GM21367 (cell line): ENCODE data around the gene POMT2.

ENCODE experiments used
- ATAC-seq: cut with Tn5 transposase; IDR thresholded peaks from one replicate; pipeline ENCODE4 v1.9.1; 2021; ENCODE audit not compliant: unreplicated experiment

The POMT2 gene

DNA sequence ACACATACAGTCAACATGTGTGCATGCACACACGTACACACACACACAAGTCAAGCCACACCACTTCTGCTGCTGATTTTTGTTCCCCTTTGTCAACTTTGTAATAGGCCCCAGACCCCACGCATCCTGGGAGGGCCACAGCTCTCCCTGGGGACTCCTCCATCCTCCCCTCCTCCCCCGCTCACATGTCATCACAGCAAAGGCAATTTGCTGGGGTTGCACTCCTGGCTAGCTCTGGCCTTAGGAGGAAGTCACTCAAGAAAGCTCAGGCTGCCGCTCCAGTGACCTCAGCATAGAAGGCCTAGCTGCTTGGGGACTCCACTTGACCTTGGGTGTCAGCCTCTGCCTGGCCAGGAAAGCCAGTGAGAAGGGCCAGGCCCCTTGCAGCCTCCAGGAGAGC is 76.8 kb downstream of the POMT2 start:
- ATAC-seq = no peak

DNA sequence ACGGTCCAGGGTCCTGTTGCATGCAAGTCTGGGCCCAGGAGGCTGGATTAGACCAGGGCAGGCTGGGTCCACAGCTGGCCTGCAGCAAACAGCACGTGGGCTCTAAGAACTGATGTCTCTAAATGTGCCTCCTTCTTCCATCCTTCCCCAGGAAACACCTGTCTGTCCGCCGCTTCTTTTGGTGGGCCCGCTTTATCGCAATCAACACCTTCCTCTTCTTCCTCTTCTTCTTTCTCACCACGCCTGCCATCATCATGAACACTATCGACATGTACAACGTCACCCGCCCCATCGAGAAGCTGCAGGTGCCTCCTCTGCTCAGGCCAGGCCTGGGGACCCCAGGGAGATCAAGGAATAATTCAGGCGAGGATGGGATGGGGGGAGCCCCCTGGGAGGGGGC is 77.9 kb downstream of the POMT2 start:
- ATAC-seq = no peak

DNA sequence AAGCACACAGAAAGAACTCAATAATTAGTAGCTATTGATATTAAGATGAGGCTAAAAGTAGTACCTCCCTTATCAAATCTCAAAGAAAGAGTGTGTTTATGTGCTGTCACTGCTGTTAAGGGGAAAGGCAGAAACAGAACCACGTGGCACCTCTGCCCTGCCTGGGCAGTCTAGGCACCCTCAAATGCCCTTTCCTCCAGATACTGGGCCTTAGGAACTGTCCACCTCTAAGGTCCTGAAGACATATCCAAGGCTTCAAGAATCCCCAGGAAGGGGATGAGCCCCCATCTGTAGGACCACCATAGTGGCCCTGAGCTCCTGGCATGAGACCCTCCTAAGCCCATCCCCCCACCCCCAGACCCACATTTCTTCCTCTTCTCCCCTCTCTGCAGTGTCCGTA is 78.7 kb downstream of the POMT2 start:
- ATAC-seq = no peak

DNA sequence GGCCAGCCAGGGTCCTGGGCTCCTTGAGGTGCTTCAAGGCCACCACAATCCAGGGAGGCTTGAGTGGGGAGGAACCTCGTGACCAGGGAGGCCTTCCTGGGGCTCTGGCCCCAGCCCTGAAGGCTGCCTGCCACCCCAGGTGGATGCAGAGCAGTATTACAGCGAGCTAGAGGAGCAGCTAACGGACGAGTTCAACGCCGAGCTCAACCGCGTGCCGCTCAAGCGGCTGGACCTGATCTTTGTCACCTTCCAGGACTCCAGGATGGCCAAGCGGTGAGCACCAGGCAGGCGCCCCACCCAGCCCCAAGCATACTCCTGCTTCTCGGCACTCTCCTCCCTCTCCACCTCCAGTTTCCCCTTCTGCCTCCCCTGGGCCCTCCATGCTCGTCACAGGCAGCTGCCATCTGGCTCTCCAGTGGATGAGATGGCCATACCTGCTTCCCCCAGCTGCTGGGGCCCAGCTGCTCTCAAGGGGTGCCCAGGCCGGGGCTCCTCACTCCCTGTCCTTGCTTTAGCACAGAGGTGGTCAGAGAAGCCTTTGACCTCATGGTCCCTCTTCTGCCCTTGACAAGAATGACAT is 80.3 kb downstream of the POMT2 start:
- no peak for ATAC-seq

DNA sequence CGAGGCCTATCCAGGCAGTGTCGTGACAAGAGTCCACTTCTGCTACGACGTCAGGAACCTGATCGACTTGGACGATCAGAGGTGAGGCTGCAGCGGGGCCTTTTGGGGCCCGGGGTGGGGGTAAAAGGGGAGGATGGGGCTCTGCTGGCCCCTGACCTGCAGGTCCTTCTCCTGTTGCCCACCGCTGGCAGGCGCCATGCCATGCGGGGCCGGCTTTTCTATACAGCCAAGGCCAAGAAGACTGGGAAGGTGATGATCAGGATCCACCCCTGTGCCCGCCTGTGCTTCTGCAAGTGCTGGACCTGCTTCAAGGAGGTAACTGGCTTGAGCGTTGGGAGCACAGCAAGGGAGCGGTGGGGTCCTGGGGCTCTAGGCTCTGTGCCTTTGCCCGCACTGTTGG is 81.3 kb downstream of the POMT2 start:
- ATAC-seq = no peak

DNA sequence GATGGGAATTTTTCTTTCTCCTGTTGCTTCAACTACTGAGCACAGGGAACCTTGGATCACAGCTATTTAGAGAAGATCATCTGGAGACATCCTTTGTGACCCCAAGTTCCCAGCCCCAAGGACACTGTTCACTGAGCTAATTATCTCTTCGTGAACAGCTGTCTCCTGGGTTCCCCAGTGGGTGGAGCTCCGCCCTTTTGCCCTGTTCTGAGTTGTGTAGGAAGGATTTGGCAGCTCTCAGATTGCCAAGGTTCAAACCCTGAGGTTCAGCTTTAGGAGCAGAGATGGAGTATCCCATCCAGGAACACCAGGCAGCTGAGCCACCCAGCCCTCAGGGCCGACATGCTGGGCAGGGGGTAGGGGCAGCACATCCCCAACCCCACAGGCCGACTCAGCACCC is 81.7 kb downstream of the POMT2 start:
- ATAC-seq = no peak

DNA sequence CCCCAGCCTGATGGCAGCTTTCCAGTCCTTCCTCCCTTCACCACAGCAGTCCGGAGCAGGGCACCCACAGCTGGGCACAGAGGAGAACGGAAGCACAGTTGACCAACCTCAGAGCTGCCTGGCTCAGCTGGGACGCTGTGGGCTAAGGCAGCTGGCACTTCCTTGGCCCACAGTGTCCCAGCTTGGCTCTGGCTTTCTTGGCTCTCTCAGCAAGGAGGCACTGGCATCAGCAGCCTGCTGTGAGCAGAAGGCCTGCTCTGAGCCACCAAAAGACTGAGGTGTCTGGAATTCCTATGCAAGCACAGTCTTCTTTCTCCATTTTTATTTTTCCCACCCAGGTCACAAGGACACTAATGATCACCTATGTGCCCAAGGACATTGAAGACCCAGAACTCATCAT is 82.3 kb downstream of the POMT2 start:
- ATAC-seq = no peak

DNA sequence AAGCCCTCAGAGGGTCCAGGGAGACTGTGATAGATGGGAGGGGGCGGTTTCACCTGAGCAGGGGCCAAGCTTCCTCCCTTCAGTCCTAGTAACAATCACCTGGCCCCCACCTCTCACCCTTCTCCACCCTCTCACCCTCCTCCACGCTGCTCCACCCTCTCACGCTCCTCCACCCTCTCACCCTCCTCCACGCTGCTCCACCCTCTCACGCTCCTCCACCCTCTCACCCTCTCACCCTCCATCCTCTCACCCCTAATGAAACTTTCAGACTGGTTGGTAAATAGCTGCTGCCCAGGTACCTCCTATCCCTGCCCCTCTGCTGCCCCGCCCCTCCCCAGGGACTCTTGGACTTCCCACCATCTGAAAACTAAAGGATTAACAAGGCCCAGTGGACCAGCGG is 83.9 kb downstream of the POMT2 start:
- ATAC-seq = no peak

DNA sequence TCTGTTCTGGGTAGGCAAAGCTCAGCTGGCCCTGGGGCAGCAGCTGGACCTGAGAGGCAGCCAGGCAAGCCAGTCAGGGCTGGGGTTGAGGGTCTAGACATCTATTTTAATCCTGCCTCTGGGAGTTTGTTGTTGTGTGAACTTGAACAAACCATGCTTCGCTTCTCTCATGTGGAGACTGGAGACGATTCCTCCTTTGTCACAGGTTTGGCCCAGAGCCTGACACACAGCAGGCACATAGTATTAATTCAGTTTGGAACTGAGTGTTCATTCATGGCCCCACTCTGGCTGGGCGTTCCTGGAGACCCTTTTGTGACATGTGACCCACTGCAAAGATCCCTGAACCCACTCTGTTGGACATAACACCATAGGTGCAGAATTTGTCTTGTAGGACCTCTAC is 89.0 kb downstream of the POMT2 start:
- no peak for ATAC-seq

DNA sequence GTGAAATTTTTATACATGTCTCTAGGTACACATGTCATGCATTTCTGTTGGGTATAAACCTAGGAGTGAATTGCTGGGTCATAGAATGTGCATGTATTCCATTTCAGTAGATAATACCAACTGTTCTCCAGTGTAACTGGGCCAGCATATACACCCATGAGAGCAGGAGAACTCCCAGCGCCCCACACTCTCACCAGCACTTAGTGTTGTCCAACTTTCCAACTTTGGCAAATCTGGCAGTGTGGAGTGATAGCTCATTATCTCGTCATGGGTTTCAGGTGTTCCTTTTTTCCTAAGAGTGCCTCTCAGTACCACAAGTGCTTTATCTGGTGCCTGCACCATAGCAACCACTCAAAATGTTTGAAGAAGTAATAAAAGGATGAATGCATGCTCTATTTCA is 89.8 kb downstream of the POMT2 start:
- ATAC-seq = no peak

DNA sequence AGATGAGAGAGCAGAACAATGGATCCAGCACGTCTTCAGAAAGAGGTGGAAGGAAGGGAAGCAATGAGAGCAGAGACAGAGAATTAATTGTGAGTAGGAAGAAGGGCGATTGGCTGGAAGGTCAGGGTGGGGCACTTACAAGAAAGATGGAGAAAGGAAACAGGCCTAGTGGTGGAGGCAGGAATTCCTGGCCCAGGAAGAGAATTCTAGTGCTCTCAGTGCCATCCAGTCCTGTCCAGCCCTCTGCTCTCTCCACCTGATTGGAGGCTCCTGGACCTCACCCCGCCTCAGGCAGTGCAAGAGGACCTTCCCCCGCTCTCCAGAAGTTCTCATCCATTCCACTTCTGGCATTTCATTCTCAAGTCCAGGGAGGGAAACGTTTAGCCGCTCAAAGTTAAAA is 92.6 kb downstream of the POMT2 start:
- no peak for ATAC-seq

DNA sequence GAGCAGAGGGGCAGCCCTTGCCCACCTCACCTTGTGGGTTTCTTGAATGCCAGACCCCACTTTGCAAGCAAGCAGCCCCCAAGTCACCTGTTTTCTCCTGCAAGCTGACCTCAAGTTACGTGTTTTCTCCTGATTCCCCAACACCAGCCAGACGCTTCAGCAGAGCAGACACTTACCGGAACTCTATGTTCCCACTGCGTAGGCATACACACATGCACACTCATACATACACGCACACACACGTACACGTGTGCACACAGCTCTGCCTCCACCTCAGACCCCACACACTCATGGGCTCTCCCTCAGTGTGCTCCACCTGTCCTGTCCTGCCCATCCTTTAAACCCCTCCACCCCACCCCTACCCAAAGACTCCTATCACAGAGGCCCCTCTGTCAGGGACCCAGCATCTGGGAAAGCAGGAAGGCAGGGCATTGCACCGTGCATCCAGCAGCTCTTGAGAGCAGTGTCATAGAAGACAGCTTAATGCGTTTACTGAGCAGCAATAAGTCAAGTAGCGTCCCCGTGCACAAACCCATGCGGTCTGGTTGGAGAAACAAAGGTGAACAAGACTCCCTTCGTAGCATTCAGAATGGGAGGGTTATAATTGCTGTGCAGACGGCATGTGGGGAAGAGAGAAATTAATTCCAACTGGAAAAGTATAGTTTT is 94.7 kb downstream of the POMT2 start:
- ATAC-seq = no peak

DNA sequence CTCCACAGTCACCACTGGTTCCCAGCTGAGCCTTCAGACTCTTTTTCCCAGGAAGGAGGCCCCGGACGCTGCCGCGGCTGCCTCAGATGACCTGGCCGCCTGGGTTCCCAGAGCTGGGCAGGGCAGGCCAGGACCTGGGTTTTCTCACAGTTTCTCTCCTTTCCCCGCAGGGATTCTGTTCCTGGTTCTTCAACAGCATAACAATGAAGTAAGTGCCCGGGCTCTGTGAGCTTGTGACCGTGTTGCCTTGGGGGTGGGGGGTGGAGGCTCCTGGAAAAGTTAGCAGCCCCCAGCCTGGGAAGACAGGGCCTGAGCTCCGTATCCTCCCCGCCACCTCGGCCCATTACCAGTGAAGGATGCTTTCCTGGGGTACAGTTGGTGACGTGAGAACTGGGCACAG is 95.4 kb downstream of the POMT2 start:
- ATAC-seq = no peak
